NCI-H1092 (cell line): ENCODE measurements around the gene KLHL29.
"Not testable (repeated sequence)": the region's sequence is repeated elsewhere in the genome, so short reads cannot be mapped to it uniquely, and the experiment has no call there.

ENCODE experiments used
- DNase-seq: peaks from one replicate; lab custom pipeline; 2025; lab: John Stamatoyannopoulos, UW

KLHL29 gene

DNA sequence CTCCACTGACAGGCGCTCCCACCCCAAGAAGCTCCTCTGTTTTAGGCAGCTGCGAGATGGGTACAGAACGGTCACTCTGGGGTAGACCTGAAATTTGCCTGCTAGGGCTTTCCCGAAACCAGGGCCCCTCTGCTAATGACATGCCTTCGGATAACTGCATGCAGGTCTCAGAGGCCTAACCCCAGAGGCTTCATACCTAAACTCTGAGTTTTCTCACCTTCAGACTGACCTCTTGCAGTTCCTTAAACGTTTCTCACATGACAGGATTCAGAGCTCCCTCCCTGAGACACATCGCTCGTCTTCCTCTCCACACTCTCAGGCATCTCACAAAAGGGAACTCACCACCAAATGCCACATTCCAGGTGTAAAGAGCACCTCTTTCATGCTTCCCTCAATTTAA is 11.3 kb upstream of the KLHL29 start:
- DNase-seq: no peak

GRCh38 chr2:23375448-23375847 is 9.5 kb upstream of the KLHL29 start:
- DNase-seq: no peak

GRCh38 chr2:23376075-23376474 is 8.9 kb upstream of the KLHL29 start:
- DNase-seq: no peak

GRCh38 chr2:23376972-23377371 is 8.0 kb upstream of the KLHL29 start:
- DNase-seq: no peak

GRCh38 chr2:23377771-23378170 is 7.2 kb upstream of the KLHL29 start:
- no peak for DNase-seq

DNA sequence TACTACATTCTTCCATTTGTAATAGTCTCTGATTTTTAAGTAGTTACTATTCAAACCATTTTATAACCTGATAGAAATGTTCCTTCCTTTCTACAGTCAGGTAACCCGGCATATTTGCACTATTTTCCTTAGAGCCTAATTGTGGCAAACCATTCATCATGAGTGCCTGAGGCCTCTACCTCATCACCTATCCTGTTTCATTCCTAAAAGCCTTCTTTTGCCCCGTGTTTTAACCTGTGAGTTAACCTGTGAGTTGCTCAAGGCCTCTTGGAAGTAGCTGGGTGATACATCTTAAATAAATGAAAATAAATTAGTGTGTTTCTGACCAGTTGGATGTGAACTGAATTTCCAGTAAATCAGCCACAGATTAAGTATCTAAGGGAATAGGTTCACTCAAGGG is 6.5 kb upstream of the KLHL29 start:
- no peak for DNase-seq

DNA sequence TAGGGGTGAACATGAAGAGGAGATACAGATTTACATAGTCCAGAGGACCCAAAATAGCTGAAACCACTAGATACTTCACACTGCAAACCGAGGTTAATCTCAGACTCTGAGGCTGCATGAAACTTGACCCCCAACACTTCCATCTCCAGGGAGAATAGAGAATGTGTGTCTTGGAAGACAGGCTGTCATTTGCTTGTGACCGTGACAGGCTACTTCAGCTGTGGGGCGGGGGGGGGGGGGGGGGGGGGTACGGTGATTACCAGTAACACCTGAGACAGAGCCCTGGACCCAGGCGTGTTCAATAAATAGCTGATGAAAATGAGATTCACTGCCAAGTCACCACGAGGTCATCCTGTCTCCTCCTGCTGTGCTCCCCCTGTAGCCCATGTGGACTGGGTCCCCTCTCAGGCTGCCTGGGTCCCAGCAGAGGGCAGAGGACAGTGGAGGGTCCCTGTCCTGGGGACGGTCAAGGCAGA is 5.7 kb upstream of the KLHL29 start:
- DNase-seq: no peak

GRCh38 chr2:23380562-23381065 is 4.4 kb upstream of the KLHL29 start:
- no peak for DNase-seq

DNA sequence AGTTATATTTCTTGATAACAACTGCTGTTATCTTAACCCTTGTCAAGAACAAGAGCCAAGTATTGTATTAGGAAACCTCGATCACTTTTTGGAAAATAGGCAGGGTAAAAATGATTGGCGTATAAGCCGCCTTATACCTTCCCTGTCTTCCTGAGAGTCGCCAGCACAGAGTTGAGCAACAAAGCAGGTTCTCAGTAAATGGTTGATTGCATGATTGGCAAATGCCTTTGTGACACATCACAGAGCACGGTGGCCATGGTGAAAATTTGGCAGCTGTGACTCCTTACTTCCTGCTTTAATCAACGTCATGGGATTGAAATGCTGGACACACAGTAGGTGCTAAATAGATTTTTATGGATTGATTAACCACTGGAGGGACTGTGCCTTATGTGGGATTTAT is 3.9 kb upstream of the KLHL29 start:
- peak; percentile 24 for DNase-seq

- DNase-seq: no peak
Observed at GRCh38 chr2:23381485-23381884, 3.5 kb upstream of the KLHL29 start.

DNA sequence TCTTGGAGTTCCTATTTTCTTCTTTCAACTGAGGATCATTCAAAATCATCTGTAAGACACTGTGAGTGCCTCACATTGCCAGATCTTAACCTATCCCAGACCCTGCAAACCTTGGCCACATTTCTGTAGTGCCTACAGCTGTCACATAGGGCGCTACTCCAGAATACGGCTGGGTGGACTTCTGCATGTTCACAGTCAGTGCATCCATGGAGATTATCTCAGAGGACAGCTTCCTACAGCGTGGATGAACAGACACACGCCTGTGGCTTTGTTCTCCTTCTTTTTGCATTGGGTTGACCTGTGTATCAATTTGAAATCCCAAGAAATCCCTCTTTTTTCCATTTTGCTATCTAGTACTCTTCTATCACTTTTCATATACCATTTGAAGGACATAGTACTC is 1.9 kb upstream of the KLHL29 start:
- no peak for DNase-seq

GRCh38 chr2:23385351-23385747 is 370 bp downstream of the KLHL29 start:
- no peak for DNase-seq

DNA sequence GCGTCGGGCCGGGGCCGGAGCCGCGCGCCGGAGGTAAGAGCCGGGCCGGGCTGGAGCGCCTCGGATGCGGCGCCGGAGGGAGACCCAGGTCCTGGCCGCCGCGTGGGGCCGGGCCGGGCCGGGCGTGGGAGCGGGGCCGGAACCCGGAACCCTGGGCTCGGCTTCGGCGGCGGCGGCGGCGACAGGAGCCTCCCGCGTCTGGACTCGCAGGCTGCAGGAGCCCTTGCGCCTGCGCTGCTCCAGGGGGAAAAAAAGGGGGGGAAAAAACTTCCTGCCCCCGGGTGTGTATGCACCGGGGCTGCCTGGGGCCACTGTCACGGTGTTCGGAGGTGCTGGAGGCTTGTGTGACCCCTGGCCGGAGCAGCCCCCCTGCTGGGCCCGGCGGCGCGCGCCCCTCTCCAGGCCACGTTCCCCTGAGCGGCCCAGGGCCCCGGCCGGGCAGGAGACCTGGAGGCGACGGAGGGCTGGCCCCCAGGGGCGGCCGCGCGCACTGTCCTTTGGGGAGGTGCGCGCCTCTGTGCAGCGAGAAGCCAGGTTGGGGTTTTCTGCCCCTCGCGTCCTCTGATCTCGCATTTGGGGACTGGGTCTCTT is 864 bp downstream of the KLHL29 start:
- DNase-seq: no peak

DNA sequence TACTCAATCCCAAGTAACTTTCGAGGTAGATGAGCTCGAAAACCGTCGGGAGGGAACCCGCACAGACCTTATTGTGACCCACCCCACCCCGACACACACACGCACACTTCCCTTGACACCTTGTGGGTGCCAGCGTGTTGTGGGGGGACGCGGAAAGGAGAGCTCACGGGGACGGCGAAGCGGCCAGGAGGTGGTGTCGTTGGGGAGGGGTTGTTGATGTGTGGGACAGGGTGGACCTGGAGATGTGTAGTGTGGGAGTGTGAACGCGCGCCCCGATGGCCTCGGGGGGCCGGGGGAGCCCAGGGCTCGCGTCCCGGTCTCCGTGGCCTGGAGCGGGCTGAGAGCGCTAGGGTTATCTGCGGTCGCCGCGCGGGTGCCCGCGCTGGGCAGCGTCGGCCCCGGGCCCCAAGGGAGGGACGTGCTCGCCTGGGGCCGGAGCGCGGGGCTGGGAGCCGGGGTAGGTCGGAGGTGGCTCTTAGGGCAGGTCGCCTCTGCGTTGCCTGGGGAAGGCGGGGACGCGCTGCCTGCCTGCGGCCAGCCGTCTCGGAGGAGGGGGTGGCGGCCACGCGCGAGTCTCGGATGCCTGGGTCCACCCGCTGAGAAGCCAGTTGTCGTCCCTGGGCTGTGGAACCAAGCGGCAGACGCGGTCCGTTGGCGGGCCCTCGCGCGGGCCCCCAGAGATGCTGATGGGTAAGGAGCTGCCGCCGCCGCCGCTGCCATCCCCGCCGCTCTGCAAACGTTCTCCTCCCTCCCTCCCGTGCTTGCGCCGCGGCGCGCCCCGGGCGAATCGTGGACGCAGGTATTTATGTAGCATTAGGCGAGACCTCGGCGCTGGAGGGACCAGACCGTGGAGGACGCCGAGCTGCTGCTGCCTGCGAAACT is 1.6 kb downstream of the KLHL29 start:
- no peak for DNase-seq

GRCh38 chr2:23387221-23387550 is 2.2 kb downstream of the KLHL29 start:
- DNase-seq: no peak

- DNase-seq: no peak
Observed at GRCh38 chr2:23387845-23388244, 2.9 kb downstream of the KLHL29 start.

DNA sequence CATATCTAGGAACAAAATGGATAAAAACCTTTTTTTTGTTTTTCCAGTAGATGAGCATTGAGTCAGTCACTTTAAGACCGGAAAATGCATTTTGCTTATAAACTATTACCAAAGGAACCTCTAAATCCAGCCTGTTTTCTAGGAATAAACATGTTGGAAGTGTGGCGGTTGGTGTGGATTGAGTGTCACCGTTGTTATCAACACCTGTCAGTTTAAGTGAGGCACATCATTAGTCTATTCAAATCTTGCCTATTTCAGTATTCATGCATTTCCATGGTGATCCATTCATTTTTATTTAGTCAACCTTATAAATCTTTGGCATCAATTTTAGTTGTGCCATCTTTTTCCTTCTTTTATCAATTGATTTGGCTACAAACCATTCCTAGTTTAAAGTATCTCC is 3.3 kb downstream of the KLHL29 start:
- no peak for DNase-seq

DNA sequence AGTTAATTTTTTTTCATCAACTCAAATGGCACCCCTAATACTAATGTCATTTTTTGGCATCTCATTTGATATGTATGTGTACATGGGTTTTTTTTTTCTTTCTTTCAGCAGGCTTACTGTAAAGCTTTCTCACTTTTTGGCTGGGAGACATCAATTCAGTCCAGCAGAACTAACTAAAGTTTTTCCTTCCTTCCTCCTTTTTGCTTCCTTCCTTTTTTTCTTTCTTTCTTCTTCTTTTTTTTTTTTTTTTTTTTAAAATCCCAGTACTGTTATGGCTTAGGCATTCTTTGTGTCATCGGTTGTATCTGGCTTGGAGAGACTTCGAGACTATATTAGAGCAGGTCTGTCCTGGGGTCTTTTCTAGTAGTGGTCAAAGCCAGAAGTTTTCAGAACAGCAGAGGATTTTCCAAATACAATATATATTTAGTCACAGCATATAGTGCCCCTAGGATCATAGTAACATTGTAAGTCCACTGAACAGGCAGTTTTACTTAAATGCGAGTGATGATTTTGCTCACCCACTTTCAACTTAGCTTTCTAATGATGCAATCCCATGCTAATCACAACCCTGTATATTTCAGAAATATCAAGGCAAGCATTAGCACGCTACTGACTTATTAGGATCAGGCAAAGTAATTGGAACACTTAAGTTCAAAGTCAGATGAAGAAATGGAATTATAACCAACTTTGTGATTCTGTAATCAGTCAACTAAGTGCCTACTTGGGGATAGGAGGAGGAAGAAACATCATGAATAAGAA is 4.0 kb downstream of the KLHL29 start:
- no peak for DNase-seq

DNA sequence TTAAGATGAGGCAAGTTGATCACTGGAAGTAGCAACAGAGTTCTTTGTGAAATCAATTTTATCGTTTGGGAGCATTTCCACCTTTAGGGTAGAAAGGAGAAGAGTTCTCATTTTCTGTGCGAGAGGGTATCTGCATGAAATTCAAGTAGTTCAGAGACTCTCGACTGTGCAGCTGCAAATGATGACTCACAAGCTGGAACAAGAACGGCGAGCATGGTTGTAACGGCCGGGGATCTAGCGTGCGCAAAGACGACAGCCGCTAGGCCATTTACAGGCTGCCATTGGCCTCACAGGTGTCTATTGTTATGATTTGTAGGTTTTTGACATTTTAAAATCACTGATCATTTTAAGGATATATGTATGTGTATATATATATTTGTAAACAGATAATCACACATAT is 5.2 kb downstream of the KLHL29 start:
- DNase-seq: no peak

- not testable (repeated sequence) for DNase-seq
Observed at GRCh38 chr2:23391237-23391736, 6.3 kb downstream of the KLHL29 start.

GRCh38 chr2:23393722-23394121 is 8.7 kb downstream of the KLHL29 start:
- DNase-seq: no peak

- DNase-seq: no peak
Observed at GRCh38 chr2:23394700-23395099, 9.7 kb downstream of the KLHL29 start.

DNA sequence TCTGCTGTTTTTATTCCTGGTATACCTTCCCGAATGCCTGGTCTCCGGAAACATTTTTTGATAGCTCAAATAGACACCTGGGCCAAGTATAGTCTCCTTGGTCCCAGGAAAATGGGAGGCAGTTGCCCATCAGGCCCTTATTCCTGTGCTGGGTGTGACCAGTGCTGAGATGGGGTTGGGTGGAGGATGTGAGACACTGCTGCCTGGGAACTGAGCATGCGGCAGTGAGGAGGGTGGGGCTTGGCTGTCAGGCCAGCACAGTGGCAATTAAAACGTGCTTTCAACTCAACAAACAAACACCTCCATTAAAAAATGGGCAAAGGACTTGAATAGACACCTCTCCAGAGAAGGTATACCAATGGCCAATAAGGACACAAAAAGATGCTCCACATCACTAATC is 12.5 kb downstream of the KLHL29 start:
- no peak for DNase-seq
